Thyroid gland (tissue), 4 donors: ENCODE results near the gene ESYT1.

Experiments
- CTCF ChIP-seq, 6 experiments: fragments of 200-600 bp in 3 of 6; fragments of 450-650 bp in 3 of 6; sonication (generic) in 3 of 6; IDR thresholded peaks; one replicate each; pipeline ENCODE4 v1.5.1; 2016 to 2019; ENCODE audit warnings: antibody characterized with exemption in 6 of 6, mild to moderate bottlenecking in 2 of 6, inconsistent platforms in 1 of 6, moderate library complexity in 1 of 6
- POLR2A ChIP-seq, 2 donors: fragments of 450-650 bp; IDR thresholded peaks; one replicate each; pipeline ENCODE4 v1.6.1; 2017; ENCODE audit warnings: antibody characterized with exemption in 2 of 2, mild to moderate bottlenecking in 2 of 2, moderate library complexity in 1 of 2

- TF ChIP-seq POLR2A (IDR thresholded peaks at IDR 0.05) (no peak), CTCF (IDR thresholded peaks at IDR 0.05) (no peak)
These were observed 24.9 kb upstream of the ESYT1 start for GRCh38 chr12:56103066-56103711.
